ENCODE data around the gene SMC3. TPM values are rescaled to one million over a fixed set of nuclear protein-coding genes. Genes with fewer than 3 reads are reported as not detected.

SMC3 gene
- total and polyA plus RNA-seq, 4 donors = 7.2 to 26.4 (median 18.1) TPM

- TF ChIP-seq REST (IDR thresholded peaks at IDR 0.05) = no peak
Observed at GRCh38 chr10:110644598-110645462, 77.3 kb downstream of the SMC3 start (continued).

GRCh38 chr10:110646417-110647135 lies 79.1 kb downstream of the SMC3 start:
- whole genome bisulfite sequencing = 76% methylated on average over 13 of the region's 13 CpGs
- no peak for DNase-seq (ENCODE audit: low spot score)
- Histone ChIP-seq H3K4me3 (ENCODE audit: low read depth in 1 of 3, low read length in 3 of 3) (no peak overlapping the region), H3K27ac (ENCODE audit: low read depth in 1 of 2, low read length in 2 of 2) (no peak overlapping the region), H3K9me3 (ENCODE audit: control insufficient read depth in 4 of 4, low read length in 3 of 4) (no peaks in the 10 kb centered on the region), H3K9ac (ENCODE audit: low read depth in 1 of 2, low read length in 2 of 2) (no peak overlapping the region), H3K36me3 (ENCODE audit: control insufficient read depth in 4 of 4, insufficient read depth in 3 of 4, low read depth in 1 of 4, low read length in 3 of 4) (no peaks in the 10 kb centered on the region), H3K4me1 (ENCODE audit: control insufficient read depth in 4 of 4, insufficient read depth in 4 of 4, low read length in 3 of 4) (peaks cover 3 to 22% (median 17%) of the 10 kb centered on the region in 4 donors), H3K27me3 (ENCODE audit: control insufficient read depth in 4 of 4, insufficient read depth in 4 of 4, low read length in 3 of 4) (peaks cover 0 to 23% (median 12%) of the 10 kb centered on the region in 4 donors)
- no peak for TF ChIP-seq HNF4G (IDR thresholded peaks at IDR 0.05)
- no peak for TF ChIP-seq ZBTB33 (IDR thresholded peaks at IDR 0.05)
- TF ChIP-seq RXRA (IDR thresholded peaks at IDR 0.05) = no peak

GRCh38 chr10:110647136-110647430 lies 79.6 kb downstream of the SMC3 start:
- no peak for DNase-seq (ENCODE audit: low spot score)
- no peak for TF ChIP-seq REST (IDR thresholded peaks at IDR 0.05)
- H3K27me3 ChIP-seq (ENCODE audit: control insufficient read depth in 4 of 4, insufficient read depth in 4 of 4, low read length in 3 of 4) = peaks cover 0 to 23% (median 11%) of the 10 kb centered on the region in 4 donors
- no peak overlapping the region for H3K9ac ChIP-seq (ENCODE audit: low read depth in 1 of 2, low read length in 2 of 2)
- H3K4me3 ChIP-seq (ENCODE audit: low read depth in 1 of 3, low read length in 3 of 3) = no peak overlapping the region
- peaks cover 3 to 22% (median 17%) of the 10 kb centered on the region in 4 donors for H3K4me1 ChIP-seq (ENCODE audit: control insufficient read depth in 4 of 4, insufficient read depth in 4 of 4, low read length in 3 of 4)
- H3K36me3 ChIP-seq (ENCODE audit: control insufficient read depth in 4 of 4, insufficient read depth in 3 of 4, low read depth in 1 of 4, low read length in 3 of 4) = no peaks in the 10 kb centered on the region
- H3K27ac ChIP-seq (ENCODE audit: low read depth in 1 of 2, low read length in 2 of 2) = no peak overlapping the region
- no peaks in the 10 kb centered on the region for H3K9me3 ChIP-seq (ENCODE audit: control insufficient read depth in 4 of 4, low read length in 3 of 4)
- WGBS = 70% methylated on average over 3 of the region's 3 CpGs
